Astrocyte (in vitro differentiated cells and primary cell): ENCODE data around the gene SLC45A1.

Experiments used
- CTCF ChIP-seq: IDR thresholded peaks from 2 replicates; pipeline ENCODE4 v1.5.1; 2011; ENCODE audit warnings: low read depth, mild to moderate bottlenecking, inconsistent platforms, low read length, moderate library complexity; ENCODE audit not compliant: insufficient read depth
- EZH2 ChIP-seq: IDR thresholded peaks from 2 replicates; pipeline ENCODE4 v1.6.1; 2012; ENCODE audit warnings: mild to moderate bottlenecking, low read length, inconsistent platforms; ENCODE audit not compliant: insufficient read depth

GRCh38 chr1:8274352-8274751, 43.6 kb upstream of the SLC45A1 start:
- TF ChIP-seq EZH2 (no peak), CTCF (no peak)
